GM18951 (cell line): ENCODE results near the gene CANX.
"Not testable (repeated sequence)": the region's sequence is repeated elsewhere in the genome, so short reads cannot be mapped to it uniquely, and the experiment has no call there.

Experiments used
- POLR2A ChIP-seq: IDR thresholded peaks from 4 replicates; pipeline ENCODE4 v1.6.1; 2011; ENCODE audit warnings: mild to moderate bottlenecking; ENCODE audit not compliant: insufficient read length, insufficient read depth; ENCODE audit errors: extremely low read depth
- in situ Hi-C: fragments of 300-500 bp; cut with MboI; formaldehyde crosslinking; loops from one replicate; pipeline ENCODE4 v1.12.0; 2022; ENCODE audit warnings: low sequenced_read_pairs, mixed read lengths, inconsistent platforms; ENCODE audit not compliant: unreplicated experiment

CANX gene

GRCh38 chr5:179694561-179694960, 4.2 kb upstream of the CANX start:
- TF ChIP-seq POLR2A: no peak
- in situ Hi-C loops: no loop called here

GRCh38 chr5:179696603-179697002, 2.2 kb upstream of the CANX start:
- TF ChIP-seq POLR2A: no peak

GRCh38 chr5:179697108-179697507, 1.7 kb upstream of the CANX start:
- no peak for TF ChIP-seq POLR2A
- in situ Hi-C loops: no loop called here

More at GRCh38 chr5:179696603-179697002, 2.2 kb upstream of the CANX start:
- in situ Hi-C loops: no loop called here

- in situ Hi-C loops: not testable (repeated sequence)
Observed at GRCh38 chr5:179697543-179697942, 1.2 kb upstream of the CANX start.

- in situ Hi-C loops: no loop called here
- TF ChIP-seq POLR2A: peak; percentile 85
Observed at GRCh38 chr5:179697993-179698934, 503 bp upstream of the CANX start.

- in situ Hi-C loops: no loop called here
Observed at GRCh38 chr5:179699616-179700237, 960 bp downstream of the CANX start.

GRCh38 chr5:179700401-179700918, 1.7 kb downstream of the CANX start:
- no peak for TF ChIP-seq POLR2A
- in situ Hi-C loops: no loop called here

More at GRCh38 chr5:179699616-179700237, 960 bp downstream of the CANX start:
- peak; percentile 39 for TF ChIP-seq POLR2A

- no peak for TF ChIP-seq POLR2A
- in situ Hi-C loops: no loop called here
Observed at GRCh38 chr5:179716286-179716685, 17.5 kb downstream of the CANX start.

GRCh38 chr5:179720222-179720621, 21.5 kb downstream of the CANX start:
- in situ Hi-C loops: no loop called here
- TF ChIP-seq POLR2A: no peak

GRCh38 chr5:179724163-179724562, 25.4 kb downstream of the CANX start:
- no peak for TF ChIP-seq POLR2A
- in situ Hi-C loops: no loop called here

- TF ChIP-seq POLR2A: no peak
- in situ Hi-C loops: no loop called here
Observed at GRCh38 chr5:179727106-179727505, 28.3 kb downstream of the CANX start.

GRCh38 chr5:179729303-179729702, 30.5 kb downstream of the CANX start:
- TF ChIP-seq POLR2A: no peak
- in situ Hi-C loops: no loop called here

GRCh38 chr5:179729727-179730126, 31.0 kb downstream of the CANX start:
- no peak for TF ChIP-seq POLR2A
- in situ Hi-C loops: no loop called here

- in situ Hi-C loops: no loop called here
- no peak for TF ChIP-seq POLR2A
Observed at GRCh38 chr5:179730356-179730755, 31.6 kb downstream of the CANX start.

- in situ Hi-C loops: no loop called here
- no peak for TF ChIP-seq POLR2A
Observed at GRCh38 chr5:179730852-179731251, 32.1 kb downstream of the CANX start.
